COLO668 (cell line): ENCODE measurements around the gene ST8SIA4.

Experiments
- DNase-seq: peaks from one replicate; lab custom pipeline; 2025; ENCODE audit not compliant: unreplicated experiment; lab: John Stamatoyannopoulos, UW

ST8SIA4 gene

DNA sequence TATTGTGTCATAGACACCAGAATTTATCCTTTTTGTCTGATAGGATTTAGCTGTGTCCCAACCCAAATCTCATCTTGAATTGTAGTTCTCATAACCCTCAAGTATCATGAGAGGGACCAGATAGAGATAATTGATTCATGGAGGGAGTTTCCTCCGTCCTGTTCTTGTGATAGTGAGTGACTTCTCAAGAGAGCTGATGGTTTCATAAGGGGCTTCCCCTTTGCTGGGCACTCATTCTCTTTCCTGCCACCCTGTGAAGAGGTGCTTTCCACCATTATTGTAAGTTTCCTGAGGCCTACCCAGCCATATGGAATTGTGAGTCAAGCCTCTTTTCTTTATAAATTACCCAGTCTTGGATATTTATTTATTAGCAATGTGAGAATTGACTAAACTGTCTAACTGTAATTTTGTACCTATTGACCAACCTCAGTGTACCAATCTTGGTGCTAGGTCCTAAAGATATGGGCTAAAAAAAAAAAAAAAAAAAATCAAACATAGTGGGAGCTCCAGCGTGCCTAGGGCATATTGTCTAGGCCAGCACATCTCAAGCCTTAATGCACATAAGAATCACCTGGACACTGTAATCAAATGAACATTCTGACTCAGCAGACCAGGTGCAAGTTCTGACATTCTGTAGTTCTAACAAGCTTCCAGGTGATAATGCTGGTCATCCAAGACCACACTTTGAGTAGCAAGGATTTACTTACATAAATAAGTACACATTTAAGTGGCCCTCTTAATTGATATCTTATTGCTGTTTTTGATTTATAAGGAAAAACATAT lies 30.5 kb downstream of the ST8SIA4 start:
- DNase-seq: no peak

DNA sequence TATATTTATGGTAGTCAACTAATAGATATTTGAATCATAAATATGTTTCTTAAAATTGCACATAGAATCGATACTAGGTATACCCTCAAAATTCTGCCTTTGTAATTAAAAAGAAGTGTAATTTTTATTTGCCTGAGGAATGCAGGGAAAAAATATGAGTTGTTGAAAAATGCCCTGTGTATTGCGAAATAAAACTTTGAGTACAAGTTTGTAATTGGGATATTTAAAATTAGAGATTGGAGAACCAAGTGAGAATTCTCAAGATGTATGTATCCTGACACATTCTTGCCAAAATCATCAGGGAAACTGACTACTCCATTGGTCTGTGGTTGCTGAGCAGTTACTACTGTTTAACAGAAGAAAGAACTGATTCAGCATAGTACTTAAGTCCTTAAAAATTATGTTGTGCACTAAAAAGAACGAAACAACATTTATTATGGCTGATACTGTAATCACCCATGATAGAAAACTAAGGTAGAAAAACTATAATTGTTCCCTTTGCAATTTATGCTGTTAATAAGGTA lies 36.0 kb downstream of the ST8SIA4 start:
- no peak for DNase-seq

DNA sequence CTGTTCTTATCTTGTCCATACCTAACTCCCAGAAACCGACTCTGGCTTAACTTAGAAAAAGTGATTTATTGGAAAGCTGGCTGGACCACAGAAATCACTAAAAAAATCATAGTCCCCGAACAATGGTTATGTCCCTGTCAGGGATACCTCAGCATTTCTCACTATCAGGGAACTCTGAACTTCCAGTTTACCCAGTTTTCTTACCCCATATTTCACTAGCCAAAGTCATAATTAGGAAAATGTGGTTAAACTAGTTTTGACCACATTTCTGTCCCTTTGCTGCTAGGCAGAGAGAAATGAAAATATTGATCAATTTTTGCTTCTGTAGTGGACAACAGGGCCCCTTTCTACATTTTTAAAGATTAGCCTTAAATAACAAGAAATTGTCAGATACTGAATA lies 38.2 kb downstream of the ST8SIA4 start:
- no peak for DNase-seq

DNA sequence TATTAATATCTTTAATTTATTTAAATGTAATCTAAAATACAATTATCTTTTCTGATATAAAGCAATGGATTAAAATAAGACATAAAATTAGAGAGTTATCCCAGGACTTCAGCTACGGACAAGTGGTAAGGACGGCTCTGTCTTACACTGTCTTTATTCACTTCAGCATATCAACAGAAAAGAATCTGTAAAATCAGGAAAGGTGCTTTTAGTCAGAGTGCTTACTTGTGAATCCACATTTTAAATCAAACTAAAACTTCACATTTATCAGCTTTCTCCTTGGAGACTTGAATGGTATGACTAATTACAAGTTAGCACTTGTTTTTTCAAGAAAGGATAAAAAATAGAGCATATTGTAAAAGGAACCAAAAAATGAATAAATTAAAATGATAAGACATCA lies 39.3 kb downstream of the ST8SIA4 start:
- no peak for DNase-seq

DNA sequence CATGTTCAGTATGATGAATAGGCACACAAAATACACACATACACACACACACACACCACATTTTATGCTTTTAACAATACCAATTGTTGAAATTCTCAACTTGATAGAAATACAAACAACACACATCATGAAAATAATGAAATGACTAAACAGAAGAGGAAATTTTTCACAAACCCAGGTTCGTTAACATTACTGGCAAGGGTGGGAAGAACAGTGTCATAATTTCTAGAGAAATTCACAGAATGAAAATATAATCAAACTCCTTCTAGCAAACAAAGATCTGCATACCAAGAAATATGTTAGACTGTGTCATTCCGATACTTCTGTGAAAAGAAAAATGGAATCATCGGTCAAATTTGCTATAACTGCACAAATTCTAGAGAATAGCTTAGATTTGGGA lies 41.9 kb downstream of the ST8SIA4 start:
- no peak for DNase-seq

DNA sequence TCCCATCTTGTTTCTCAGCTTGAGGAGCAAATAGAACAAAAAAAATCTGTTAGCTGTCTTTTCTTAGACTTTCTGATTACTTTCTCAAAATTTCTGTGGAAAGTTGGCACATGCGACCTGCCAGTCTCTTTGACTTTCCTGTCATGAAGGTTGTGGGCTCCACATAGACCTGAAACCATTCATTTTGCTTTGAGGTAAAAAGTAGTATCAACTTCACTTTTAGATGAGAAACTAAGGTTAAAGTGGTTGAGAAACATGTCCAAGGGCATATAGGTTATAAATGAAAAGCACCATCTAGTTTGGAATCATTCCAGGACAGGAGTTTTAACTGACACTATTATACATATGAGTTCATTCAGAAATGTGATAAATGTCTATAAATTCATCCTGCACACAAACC lies 42.7 kb downstream of the ST8SIA4 start:
- no peak for DNase-seq

DNA sequence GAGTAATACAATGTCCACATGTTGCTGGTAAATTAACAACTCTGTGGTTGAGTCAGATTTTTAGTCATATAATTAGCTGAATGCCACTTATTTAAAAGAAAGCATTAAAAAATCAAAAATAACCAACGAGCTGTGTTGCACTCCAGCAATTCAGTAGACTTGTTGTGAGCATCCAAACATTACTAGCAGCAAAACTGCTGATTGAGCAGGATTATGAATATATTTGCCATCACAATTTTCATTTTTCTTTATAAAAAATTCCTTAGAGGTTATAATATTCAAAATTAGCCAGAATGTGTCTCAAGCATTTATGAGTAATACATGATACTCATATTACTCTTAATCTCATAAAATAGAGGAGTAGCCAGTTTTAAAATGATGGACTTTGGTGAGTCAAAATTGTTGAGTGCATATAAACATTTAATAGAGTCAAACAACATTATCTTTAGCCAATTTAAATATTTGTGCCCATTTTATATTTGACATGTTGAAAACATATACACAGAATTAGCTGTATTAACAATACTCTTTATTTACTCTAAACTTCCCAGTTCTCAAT lies 44.0 kb downstream of the ST8SIA4 start:
- DNase-seq: no peak

DNA sequence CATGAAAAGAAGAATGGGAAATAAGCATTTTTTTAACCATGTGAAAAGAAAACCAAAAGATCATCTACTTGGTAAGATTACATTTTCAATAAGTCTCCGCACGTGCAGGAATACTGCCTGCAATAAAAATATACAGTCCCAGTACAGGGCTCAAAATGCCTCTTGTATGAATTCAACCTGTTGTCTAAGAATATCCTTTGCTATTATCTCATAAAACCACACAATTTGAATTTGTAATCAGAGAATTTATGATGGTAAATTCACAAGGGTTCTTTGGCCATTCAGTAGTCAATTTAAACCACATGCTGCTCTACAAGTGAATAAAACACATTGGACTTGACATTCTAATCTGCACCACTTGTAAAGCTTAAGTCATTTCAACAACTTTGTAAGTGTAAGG lies 46.6 kb downstream of the ST8SIA4 start:
- no peak for DNase-seq

DNA sequence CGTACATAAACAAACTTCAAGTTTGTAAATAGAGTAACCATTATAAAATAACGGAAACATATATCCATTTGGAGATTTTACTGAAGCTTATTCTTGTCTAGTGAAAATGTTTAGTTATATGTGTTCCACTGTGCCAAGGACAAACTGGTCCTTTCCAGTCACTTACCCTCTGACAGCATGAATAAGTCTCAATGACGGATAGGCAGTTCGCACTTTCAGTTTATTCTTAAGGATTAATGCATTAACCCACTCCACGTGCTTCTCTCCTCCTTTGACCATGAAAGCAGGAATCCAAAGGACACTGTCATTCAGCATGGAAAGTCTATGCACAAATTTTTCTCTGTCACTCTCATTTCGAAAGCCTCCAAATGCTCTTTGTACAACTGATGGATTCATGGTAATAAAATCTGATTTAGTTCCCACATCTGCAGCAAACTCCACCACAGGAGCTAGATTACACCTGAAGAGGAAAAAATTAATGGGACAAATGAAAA lies 47.1 kb downstream of the ST8SIA4 start:
- DNase-seq: no peak

DNA sequence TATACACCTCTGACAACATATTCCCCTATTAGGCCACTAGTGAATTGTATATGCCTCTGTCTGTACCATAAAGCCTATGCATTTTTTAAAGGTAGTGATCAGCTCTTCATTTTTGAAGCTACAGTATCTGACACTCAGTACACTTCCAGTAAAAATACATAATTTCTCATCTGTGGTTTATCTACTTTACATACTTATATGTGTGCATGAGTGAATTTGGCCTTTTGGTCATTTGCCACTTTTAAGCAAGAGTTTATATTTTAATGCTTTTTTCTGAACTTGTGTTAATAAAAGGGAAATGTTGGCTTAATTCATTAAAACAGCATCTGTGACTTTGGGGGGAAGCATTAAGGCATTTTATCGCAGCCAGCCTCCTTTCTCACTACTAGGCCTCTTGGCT lies 47.8 kb downstream of the ST8SIA4 start:
- no peak for DNase-seq

DNA sequence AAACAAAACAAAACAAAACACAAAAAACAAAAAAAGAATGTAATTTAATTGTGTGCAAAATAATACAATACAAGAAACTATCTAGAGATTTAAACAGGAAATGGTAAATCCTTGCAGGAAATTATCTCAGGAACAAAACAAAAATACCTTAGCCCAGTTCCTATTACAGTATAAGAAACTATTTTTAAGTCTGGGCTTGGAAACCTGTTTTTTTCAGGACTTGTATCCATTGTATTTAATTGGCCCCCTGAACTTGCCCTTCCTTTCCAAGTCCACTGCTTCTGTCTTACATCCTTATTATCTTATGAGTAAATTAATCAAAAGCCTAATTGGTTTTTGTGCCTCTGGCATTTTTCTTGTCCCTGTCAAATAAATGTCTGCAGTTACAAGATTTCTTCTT lies 48.5 kb downstream of the ST8SIA4 start:
- no peak for DNase-seq

DNA sequence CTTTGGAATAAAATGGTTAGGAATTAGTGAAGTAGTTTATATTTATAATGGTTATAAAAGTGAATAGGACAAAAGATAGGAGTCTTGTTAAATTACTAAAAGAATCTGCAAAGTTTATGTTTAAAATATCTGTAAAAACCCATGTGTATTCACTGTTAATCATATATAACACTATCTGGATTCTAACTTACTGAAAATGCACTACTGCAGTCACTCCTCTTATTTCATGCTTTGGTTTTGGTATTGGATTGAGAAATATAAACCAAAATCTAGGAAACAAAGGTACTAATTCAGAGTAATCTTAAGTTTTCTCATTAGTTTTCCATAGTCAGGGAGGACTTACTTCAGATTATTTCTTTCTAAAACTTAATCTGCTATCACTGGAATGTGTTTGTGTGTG lies 49.5 kb downstream of the ST8SIA4 start:
- DNase-seq: no peak

DNA sequence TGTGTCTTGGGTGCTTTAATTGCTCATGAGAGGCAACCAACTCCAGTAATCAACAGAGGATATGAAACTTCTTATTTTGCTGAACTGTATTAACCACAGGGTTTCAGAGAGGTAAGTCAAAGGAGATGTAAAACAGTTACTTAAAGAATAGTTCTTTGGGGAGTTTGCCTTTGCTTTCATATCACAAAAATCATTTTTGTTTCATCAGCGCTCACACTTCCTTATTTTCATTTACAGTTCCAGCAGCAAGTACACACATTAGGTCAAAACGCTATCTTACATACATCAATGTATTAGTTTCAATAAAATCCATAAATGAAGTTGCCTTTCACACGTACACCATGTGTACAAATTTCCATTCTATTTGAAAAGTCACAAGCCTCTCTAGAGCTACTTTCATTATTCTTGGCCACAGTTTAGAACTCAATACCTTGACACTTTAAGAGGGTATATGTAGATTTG lies 50.1 kb downstream of the ST8SIA4 start:
- DNase-seq: no peak

DNA sequence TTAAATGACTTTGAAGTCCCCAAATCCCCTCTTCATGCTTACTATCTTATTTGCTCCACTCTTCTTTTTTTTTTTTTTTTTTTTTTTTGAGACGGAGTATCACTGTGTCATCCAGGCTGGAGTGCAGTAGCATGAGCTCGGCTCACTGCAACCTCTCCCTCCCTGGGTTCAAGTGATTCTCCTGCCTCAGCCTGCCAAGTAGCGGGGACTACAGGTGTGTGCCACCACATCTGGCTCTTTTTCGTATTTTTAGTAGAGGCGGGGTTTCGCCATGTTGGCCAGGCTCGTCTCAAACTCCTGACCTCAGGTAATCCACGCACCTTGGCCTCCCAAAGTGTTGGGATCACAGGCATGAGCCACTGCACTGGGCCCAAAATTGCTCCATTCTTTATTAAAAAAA lies 51.0 kb downstream of the ST8SIA4 start:
- DNase-seq: no peak

DNA sequence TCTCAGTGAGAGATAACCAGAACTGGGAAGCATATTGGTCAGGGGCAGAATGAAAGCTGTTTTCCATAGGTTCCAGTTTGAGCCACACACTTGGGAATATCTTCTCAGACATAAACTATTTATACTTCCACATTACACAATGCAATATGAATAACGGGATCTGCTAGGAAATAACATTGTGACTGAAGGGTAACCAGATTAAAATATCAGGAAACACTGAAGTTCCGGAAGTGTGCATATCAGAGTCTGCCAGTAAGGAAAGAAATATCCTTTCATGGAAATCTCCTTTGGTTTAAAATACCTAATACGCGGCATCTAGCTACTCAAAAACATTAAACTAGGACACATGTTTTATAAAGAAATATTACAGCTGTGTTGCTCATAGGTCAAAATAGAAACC lies 56.3 kb downstream of the ST8SIA4 start:
- DNase-seq: no peak

DNA sequence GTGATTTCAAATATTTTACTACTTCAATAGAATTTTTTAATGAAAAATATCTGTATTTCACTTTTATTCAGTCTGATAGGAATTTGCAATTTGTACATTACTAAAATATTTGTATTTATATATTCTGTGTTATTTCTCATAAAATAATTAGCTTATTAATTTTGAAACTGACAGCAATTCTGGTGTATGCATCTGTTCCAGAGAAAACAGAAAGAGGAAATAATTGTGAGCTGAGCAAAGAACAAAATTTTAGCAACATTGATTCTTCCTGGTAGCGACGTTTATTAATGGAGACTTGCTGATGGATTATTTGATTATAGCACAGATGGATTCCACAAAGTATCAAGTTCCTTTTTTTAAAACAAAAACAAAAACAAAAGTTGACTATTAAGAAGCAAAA lies 61.0 kb downstream of the ST8SIA4 start:
- no peak for DNase-seq

DNA sequence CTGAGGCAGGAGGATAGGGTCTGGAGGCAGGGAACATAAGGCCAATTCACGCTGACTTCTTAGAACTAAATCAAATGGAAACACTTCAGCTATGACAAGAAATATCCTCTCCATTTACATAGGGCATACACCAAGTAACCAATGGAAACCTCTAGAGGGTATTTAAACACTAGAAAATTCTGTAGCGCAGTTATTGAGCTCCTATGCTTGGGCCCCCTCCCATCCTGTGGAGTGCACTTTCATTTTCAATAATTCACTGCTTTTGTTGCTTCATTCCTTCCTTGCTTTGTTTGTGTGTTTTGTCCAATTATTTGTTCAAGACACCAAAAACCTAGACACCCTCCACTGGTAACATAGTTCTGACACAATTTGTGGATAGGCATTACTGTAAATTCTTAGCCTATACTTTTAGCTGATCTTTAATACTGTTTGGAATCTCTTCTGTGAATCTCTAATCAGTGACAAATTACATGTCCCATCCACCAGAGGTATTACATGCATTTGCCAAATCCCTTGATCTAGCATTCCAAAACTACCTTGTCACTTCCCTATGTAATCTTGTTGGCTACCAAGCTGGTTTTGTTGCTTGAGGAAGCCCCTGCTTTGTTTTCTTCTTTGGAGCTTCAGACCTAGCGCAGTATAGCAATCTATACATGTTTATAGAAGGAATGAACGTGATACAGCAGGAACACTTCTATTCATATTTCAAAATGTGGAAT lies 61.6 kb downstream of the ST8SIA4 start:
- no peak for DNase-seq

DNA sequence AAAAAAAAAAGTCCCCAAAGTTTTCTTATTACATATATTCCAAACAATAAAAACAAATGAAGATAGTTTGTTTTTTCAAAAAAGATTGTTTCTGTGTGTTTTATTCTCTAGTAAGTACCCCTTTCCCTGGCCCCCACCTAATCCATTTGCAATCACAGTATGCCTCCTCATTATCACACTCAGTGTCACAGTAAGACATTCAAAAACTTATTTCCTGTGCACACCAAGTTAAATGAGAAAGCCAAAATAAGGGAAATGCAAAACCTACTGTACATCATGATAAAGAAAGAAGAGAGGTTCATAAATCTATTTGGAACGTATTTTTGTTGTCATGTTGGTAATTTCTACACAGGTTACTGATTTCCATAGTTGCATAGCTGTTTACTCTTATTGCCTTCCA lies 62.3 kb downstream of the ST8SIA4 start:
- no peak for DNase-seq

DNA sequence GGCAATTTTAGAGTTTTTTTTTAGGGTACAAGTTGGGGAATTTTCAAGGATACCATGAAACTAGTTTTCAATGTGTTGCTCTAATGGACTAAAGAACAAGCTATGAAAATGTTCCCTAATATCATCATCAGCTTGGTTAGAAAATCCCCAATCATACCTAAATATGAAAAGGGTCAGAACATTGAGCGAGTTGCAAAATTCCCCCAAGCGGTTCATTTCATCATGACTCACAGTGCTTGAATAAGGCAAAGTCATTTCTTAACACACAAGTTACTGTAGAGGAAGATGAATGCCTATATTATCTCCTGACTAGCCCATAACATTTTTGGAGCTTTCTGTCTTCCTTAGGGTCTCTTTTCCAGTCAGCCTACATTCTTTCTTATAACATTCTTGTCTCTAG lies 62.7 kb downstream of the ST8SIA4 start:
- DNase-seq: no peak

DNA sequence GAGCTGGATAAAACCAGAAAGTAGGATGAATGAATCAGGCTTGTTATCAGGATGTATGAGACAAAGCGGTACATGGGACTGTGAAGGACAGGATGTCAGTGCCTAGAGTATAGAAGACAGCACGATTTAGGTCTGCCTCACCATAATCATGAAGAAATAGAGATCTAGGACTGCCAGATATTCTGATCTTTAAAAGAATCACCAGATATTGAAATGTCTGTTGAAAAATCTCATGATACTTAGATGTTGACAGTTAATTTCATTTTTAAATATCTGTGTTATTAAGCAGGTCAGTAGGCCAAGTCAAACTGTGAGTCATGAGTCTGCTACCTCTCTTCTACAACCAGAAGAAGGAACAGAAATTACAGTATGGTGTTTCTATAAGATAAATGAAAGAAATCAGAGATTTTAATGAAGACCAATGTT lies 65.0 kb downstream of the ST8SIA4 start:
- DNase-seq: no peak

DNA sequence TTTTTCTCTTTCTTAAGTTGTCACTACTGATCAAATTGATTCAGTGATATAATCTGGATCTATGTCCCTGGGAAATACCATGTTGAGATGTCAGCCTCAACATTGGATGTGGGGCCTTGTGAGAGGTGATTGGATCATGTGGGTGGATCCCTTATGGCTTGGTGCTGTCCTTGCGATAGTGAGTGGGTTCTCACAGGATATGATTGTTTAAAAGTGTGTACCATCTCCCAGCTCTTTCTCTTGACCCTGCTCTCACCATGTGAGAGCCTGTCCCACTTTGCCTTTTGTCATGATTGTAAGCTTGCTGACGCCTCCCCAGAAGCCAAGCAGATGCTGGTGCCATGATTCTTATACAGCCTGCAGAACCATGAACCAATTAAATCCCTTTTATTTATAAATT lies 68.6 kb downstream of the ST8SIA4 start:
- no peak for DNase-seq
